Measurements from ENCODE around the gene TMEM140. TPM values are rescaled to one million over a fixed set of nuclear protein-coding genes. Genes with fewer than 3 reads are reported as not detected.
A peak's percentile ranks its signal among the peaks of the same experiment; 100 is the strongest.

TMEM140 gene
- total and polyA plus RNA-seq, 2 of the 13 experiments (the other 11 are each of a cell fraction or from before 2014, with no cell fraction given): 9.2 to 21.7 TPM

DNA sequence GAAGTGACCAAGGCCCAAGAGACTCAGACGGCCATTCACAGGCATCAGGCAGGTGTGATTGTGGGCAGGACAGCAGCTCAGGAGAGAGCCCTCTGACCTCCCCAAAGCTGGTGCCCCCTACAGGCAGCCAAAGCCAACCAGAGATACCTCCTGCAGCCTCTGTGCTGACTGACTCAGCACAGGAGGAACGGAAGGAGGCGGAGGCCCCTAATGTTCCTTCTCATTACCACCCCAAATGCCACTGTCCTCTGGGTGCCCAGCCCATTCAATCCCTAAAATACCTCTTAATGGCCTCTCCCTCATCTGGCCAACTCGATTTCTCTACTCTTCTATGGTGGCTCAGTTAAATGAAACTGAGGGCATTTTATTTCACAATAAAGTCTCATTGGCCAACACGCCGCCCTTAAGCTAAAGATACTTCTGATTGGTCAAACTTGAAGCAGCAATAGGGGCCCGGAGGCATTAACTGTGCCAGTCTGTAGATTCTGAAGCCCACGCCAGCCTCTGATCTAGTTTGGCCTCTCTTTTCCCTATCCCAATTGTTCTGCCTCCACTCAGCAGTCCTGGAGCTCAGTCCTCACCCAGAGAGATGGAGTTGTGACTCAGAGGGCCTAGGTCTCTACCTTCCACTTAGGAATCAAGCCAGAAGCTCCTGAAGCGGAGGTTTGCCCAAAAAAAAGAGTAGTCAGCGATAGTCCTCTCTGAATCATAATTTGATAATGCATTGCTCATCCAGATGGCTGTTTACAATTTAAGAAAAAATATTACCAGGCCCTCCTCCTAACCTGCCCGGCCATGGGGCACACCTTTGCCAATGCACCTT, 21.5 kb downstream of the TMEM140 start (continued):
- TF ChIP-seq, protein P1, sequence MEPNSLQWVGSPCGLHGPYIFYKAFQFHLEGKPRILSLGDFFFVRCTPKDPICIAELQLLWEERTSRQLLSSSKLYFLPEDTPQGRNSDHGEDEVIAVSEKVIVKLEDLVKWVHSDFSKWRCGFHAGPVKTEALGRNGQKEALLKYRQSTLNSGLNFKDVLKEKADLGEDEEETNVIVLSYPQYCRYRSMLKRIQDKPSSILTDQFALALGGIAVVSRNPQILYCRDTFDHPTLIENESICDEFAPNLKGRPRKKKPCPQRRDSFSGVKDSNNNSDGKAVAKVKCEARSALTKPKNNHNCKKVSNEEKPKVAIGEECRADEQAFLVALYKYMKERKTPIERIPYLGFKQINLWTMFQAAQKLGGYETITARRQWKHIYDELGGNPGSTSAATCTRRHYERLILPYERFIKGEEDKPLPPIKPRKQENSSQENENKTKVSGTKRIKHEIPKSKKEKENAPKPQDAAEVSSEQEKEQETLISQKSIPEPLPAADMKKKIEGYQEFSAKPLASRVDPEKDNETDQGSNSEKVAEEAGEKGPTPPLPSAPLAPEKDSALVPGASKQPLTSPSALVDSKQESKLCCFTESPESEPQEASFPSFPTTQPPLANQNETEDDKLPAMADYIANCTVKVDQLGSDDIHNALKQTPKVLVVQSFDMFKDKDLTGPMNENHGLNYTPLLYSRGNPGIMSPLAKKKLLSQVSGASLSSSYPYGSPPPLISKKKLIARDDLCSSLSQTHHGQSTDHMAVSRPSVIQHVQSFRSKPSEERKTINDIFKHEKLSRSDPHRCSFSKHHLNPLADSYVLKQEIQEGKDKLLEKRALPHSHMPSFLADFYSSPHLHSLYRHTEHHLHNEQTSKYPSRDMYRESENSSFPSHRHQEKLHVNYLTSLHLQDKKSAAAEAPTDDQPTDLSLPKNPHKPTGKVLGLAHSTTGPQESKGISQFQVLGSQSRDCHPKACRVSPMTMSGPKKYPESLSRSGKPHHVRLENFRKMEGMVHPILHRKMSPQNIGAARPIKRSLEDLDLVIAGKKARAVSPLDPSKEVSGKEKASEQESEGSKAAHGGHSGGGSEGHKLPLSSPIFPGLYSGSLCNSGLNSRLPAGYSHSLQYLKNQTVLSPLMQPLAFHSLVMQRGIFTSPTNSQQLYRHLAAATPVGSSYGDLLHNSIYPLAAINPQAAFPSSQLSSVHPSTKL (CRISPR knock-in tag; IDR thresholded peaks at IDR 0.05): no peak
- TF ChIP-seq ARNTL (CRISPR knock-in tag; IDR thresholded peaks at IDR 0.05) (no peak), ZFP1 (CRISPR knock-in tag; IDR thresholded peaks at IDR 0.05) (no peak), GTF2F1 (IDR thresholded peaks at IDR 0.05; ENCODE audit: low read length) (no peak), ADNP (CRISPR knock-in tag; IDR thresholded peaks at IDR 0.05) (no peak), GABPB1 (CRISPR knock-in tag; IDR thresholded peaks at IDR 0.05) (peak; percentile 33; the same call in 1 of the 2 replicates), ZNF619 (CRISPR knock-in tag; IDR thresholded peaks at IDR 0.05) (no peak), GATAD1 (CRISPR knock-in tag; IDR thresholded peaks at IDR 0.05) (no peak), SNAPC2 (CRISPR knock-in tag; IDR thresholded peaks at IDR 0.05) (no peak), HNF4G (IDR thresholded peaks at IDR 0.05; ENCODE audit: borderline replicate concordance, low read depth, low read length) (no peak), HNF4G (CRISPR knock-in tag; IDR thresholded peaks at IDR 0.05; ENCODE audit: borderline replicate concordance, low read depth) (no peak), JUNB (CRISPR knock-in tag; IDR thresholded peaks at IDR 0.05; ENCODE audit: borderline replicate concordance) (no peak), ZNF816 (CRISPR knock-in tag; IDR thresholded peaks at IDR 0.05; ENCODE audit: borderline replicate concordance) (no peak), TARDBP (CRISPR knock-in tag; IDR thresholded peaks at IDR 0.05) (peak; percentile 70), RBAK (CRISPR knock-in tag; IDR thresholded peaks at IDR 0.05) (no peak), SP140L (CRISPR knock-in tag; IDR thresholded peaks at IDR 0.05; ENCODE audit: borderline replicate concordance) (no peak)
- TF ChIP-seq, protein P2, sequence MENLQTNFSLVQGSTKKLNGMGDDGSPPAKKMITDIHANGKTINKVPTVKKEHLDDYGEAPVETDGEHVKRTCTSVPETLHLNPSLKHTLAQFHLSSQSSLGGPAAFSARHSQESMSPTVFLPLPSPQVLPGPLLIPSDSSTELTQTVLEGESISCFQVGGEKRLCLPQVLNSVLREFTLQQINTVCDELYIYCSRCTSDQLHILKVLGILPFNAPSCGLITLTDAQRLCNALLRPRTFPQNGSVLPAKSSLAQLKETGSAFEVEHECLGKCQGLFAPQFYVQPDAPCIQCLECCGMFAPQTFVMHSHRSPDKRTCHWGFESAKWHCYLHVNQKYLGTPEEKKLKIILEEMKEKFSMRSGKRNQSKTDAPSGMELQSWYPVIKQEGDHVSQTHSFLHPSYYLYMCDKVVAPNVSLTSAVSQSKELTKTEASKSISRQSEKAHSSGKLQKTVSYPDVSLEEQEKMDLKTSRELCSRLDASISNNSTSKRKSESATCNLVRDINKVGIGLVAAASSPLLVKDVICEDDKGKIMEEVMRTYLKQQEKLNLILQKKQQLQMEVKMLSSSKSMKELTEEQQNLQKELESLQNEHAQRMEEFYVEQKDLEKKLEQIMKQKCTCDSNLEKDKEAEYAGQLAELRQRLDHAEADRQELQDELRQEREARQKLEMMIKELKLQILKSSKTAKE (CRISPR knock-in tag; IDR thresholded peaks at IDR 0.05; ENCODE audit: borderline replicate concordance): no peak
- TF ChIP-seq, protein P3, sequence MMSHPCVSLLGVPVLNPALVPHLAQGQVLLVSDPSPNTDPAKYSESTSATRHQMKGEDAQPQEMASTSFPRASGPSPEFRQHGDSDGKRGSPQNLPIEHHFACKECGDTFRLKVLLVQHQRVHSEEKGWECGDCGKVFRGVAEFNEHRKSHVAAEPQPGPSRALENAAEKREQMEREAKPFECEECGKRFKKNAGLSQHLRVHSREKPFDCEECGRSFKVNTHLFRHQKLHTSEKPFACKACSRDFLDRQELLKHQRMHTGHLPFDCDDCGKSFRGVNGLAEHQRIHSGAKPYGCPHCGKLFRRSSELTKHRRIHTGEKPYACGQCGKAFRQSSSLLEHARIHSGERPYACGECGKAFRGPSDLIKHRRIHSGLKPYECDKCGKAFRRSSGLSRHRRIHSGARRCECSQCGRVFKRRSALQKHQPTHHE (CRISPR knock-in tag; IDR thresholded peaks at IDR 0.05; ENCODE audit: borderline replicate concordance): no peak
